Activated CD4-positive, alpha-beta T cell treated with anti-CD3 and anti-CD28 coated beads, Interleukin-2, amount 50 U/mL, for 4 hours (primary cell): ENCODE measurements around the gene ONECUT2.

Experiments
- DNase-seq, 2 experiments: peaks; one replicate each; pipeline ENCODE4 v3.0.0-alpha.2; 2020

ONECUT2 gene

GRCh38 chr18:57533006-57533867 is 98.1 kb downstream of the ONECUT2 start:
- DNase-seq = no peak

- no peak for DNase-seq
These were observed 98.8 kb downstream of the ONECUT2 start for GRCh38 chr18:57533868-57534510.

- DNase-seq = no peak
These were observed 99.3 kb downstream of the ONECUT2 start for GRCh38 chr18:57534511-57534909.

- DNase-seq = no peak
These were observed 103.4 kb downstream of the ONECUT2 start for GRCh38 chr18:57538614-57539013.

- DNase-seq = no peak
These were observed 104.5 kb downstream of the ONECUT2 start for GRCh38 chr18:57539702-57540101.
